Measurements from ENCODE around the gene ZNF805.

DNA sequence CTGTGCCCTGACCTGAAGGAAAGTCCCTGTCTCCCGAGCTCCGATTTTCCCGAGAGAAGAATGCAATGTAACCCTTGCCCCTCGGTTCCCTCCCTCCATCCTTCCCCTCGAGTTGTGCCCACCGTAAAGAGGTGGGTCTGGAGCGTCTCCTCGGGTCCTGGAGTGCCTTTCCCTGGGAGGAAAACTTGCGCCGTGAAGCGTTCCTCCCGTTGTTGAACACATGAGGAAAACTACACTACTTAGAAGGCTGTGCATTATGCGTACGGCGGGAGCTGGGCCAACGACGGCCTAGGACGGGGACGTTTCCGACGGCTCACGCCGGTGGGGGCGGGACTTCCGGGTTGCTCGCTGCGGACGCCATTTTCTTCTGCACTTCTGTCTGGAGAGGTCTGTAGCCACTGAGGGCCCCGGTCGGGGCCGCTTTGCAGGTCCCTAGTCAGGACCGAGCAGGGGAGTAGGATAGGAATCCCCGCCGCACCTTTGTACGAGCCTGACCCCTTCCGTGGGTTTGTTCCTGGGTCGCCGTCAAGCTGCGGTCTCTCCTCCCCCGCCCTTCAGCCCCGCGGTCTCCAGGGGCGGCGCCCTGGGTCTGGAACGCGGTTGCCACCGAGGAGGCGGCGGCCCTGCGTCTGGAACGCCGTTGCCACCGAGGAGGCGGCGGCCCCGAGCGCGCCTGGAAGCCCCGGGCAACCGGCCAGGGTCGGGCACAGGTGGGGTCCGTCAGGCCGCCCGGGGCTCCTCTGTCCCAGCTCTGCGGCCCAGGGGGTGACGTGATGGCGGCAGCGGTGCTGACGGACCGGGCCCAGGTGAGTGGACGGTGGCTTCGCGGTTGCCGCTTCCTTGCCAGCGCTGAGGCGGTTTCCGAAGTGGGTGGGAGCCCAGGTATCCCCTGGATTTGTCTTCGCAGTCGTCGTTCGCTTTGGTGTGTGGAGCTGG lies 49.0 kb upstream of the ZNF805 start, which contains the start of gene ZNF264:
- TF ChIP-seq POLR2A (IDR thresholded peaks at IDR 0.05; ENCODE audit: low read depth, low read length): peak; percentile 80
- TF ChIP-seq RFX5 (IDR thresholded peaks at IDR 0.05; ENCODE audit: low read depth, low read length): no peak
- TF ChIP-seq, protein P1, sequence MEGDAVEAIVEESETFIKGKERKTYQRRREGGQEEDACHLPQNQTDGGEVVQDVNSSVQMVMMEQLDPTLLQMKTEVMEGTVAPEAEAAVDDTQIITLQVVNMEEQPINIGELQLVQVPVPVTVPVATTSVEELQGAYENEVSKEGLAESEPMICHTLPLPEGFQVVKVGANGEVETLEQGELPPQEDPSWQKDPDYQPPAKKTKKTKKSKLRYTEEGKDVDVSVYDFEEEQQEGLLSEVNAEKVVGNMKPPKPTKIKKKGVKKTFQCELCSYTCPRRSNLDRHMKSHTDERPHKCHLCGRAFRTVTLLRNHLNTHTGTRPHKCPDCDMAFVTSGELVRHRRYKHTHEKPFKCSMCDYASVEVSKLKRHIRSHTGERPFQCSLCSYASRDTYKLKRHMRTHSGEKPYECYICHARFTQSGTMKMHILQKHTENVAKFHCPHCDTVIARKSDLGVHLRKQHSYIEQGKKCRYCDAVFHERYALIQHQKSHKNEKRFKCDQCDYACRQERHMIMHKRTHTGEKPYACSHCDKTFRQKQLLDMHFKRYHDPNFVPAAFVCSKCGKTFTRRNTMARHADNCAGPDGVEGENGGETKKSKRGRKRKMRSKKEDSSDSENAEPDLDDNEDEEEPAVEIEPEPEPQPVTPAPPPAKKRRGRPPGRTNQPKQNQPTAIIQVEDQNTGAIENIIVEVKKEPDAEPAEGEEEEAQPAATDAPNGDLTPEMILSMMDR (conservative IDR thresholded peaks at IDR 0.05; ENCODE audit: low read depth, low read length): 0 out of 2 replicates have a peak, but pooled peaks have one; percentile 22
- TF ChIP-seq MAFK (IDR thresholded peaks at IDR 0.05; ENCODE audit: low read depth, low read length): no peak
- TF ChIP-seq MAZ (IDR thresholded peaks at IDR 0.05; ENCODE audit: borderline replicate concordance, low read depth, low read length): peak; percentile 60; the same call in 1 of the 2 replicates
- no peak for TF ChIP-seq NFE2L2 (IDR thresholded peaks at IDR 0.05; ENCODE audit: low read depth, low read length)
- TF ChIP-seq RCOR1 (IDR thresholded peaks at IDR 0.05; ENCODE audit: insufficient replicate concordance, low read length): no peak
- TF ChIP-seq FOS (IDR thresholded peaks at IDR 0.05; ENCODE audit: low read depth, low read length): no peak
- TF ChIP-seq BHLHE40 (IDR thresholded peaks at IDR 0.05; ENCODE audit: low read depth, low read length): no peak
